Osteocyte (in vitro differentiated cells): ENCODE measurements around the gene PRXL2A. TPM values are rescaled to one million over a fixed set of nuclear protein-coding genes. Genes with fewer than 3 reads are reported as not detected.

Source experiments
- DNase-seq: peaks from one replicate; pipeline ENCODE4 v3.0.0; 2021; ENCODE audit warnings: mixed read lengths; ENCODE audit not compliant: unreplicated experiment; ENCODE audit errors: extremely low spot score
- H3K27ac Mint-ChIP-seq: one replicate; pipeline ENCODE4 v1.8.0; 2021; ENCODE audit warnings: mild to moderate bottlenecking, mixed read lengths; ENCODE audit not compliant: unreplicated experiment
- H3K27me3 Mint-ChIP-seq: one replicate; pipeline ENCODE4 v1.8.0; 2021; ENCODE audit warnings: mixed read lengths; ENCODE audit not compliant: unreplicated experiment
- H3K36me3 Mint-ChIP-seq: one replicate; pipeline ENCODE4 v1.8.0; 2021; ENCODE audit warnings: mixed read lengths; ENCODE audit not compliant: unreplicated experiment
- H3K4me1 Mint-ChIP-seq: one replicate; pipeline ENCODE4 v1.8.0; 2021; ENCODE audit warnings: mixed read lengths; ENCODE audit not compliant: unreplicated experiment
- H3K4me3 Mint-ChIP-seq: one replicate; pipeline ENCODE4 v1.8.0; 2021; ENCODE audit warnings: mild to moderate bottlenecking, moderate library complexity, mixed read lengths; ENCODE audit not compliant: unreplicated experiment
- H3K9me3 Mint-ChIP-seq: one replicate; pipeline ENCODE4 v1.8.0; 2021; ENCODE audit warnings: mixed read lengths; ENCODE audit not compliant: unreplicated experiment
- total RNA-seq: library from RNA; stranded (reverse); gene quantifications from 2 replicates; pipeline ENCODE4 v1.2.1, GENCODE V29; 2021
- TF ChIP-seq, protein P1 (sequence below): fragments of 200-600 bp; sonication (generic); IDR thresholded peaks from 2 replicates; pipeline ENCODE4 v1.5.0; 2021; ENCODE audit warnings: antibody characterized with exemption, mild to moderate bottlenecking, moderate library complexity

Gene PRXL2A
- total RNA-seq, 1 donor from 2014 or later = 56.8 TPM

DNA sequence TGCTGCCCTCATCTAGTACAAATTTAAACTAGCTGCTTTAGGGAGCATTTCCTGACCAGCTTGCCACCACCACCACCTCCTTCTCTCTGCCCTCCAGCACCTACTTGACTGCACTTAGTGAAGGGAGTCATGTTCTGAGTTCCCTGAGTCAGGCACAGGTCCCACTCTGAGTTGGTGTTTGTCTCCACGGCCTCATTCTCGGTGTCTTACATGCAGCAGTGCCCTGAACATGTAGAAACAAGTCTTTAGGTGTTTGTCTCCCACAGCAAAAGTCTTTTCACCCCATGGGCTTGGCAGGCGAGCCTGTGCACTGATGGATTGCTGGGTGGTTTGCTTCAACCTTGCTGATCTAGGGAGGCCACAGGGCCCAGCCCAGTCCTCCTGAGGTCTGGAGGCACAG lies 62.6 kb downstream of the PRXL2A start:
- TF ChIP-seq, protein P1, sequence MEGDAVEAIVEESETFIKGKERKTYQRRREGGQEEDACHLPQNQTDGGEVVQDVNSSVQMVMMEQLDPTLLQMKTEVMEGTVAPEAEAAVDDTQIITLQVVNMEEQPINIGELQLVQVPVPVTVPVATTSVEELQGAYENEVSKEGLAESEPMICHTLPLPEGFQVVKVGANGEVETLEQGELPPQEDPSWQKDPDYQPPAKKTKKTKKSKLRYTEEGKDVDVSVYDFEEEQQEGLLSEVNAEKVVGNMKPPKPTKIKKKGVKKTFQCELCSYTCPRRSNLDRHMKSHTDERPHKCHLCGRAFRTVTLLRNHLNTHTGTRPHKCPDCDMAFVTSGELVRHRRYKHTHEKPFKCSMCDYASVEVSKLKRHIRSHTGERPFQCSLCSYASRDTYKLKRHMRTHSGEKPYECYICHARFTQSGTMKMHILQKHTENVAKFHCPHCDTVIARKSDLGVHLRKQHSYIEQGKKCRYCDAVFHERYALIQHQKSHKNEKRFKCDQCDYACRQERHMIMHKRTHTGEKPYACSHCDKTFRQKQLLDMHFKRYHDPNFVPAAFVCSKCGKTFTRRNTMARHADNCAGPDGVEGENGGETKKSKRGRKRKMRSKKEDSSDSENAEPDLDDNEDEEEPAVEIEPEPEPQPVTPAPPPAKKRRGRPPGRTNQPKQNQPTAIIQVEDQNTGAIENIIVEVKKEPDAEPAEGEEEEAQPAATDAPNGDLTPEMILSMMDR = no peak
- Mint-ChIP-seq H3K4me1 (peaks cover 47% of the 10 kb centered on the region), H3K27me3 (no peaks in the 10 kb centered on the region), H3K36me3 (peaks cover 6% of the 10 kb centered on the region), H3K9me3 (no peaks in the 10 kb centered on the region), H3K27ac (no peak overlapping the region), H3K4me3 (no peak overlapping the region)
- DNase-seq = no peak

DNA sequence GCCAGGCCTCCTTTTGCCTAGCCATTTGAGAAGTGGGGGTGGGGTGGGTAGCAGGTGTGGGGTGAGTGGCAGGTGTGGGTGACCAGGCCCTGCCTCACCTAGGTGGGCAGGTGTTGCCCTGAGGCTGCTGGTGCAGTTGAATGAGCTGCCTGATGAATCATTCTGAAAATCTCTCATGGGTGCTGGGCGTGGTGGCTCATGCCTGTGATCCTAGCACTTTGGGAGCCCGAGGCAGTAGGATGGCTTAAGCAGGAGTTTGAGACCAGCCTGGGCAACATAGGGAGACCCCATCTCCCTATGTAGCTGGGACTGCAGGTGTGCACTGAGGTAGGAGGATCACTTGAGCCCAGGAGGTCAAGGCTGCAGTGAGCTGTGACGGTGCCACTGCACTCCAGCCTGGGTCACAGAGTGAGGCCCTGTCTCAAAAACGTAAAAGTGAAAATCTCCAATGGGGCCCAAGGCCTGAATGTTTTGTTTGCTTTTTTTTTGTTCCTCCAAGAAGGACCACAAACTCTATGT lies 63.4 kb downstream of the PRXL2A start:
- peaks cover 44% of the 10 kb centered on the region for H3K4me1 Mint-ChIP-seq
- no peak for DNase-seq
- no peak overlapping the region for H3K4me3 Mint-ChIP-seq
- H3K9me3 Mint-ChIP-seq = no peaks in the 10 kb centered on the region
- TF ChIP-seq, protein P1 = no peak
- H3K27me3 Mint-ChIP-seq = no peaks in the 10 kb centered on the region
- no peak overlapping the region for H3K27ac Mint-ChIP-seq
- H3K36me3 Mint-ChIP-seq = peaks cover 6% of the 10 kb centered on the region

DNA sequence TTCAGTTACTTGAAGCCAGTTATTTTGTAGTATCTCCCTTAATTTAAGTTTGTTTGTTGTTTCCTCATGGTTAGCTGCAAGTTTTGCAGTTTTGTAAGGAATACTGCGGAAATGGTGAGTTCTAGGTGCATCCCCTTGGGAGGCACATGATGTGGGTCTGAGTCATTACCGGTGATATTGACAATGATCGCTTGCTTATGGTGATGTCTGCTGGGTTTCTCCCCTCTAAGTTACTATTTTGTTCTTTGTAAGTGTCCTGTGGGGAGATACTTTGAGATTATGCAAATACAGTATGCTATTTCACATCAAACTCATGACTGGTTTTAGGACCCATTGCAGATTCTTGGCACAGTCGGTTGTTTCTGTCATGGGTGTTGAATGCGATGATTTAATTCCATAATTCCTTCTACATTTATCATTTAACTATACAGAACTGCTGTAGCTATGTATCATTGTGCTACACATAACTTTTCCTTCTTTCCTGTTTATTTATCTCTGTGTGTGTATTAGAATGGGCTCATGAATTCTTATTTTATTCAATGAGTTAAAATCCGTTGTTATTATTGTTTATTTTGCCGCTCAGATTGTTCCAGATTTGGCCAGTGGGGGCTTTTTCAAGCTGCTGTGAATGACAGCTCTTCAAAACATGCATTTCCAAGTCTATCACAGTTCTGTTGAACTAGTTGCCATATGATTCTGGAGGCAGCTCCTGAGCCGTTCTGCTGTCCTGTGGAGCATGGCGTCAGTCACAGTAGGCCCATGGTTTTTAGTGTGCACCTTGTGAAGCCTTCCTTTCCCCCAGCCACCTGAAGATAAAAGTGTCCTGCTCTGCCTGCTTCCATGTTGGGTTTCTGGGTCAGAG lies 64.1 kb downstream of the PRXL2A start:
- Mint-ChIP-seq H3K36me3 (peaks cover 10% of the 10 kb centered on the region), H3K4me3 (no peak overlapping the region), H3K4me1 (peaks cover 45% of the 10 kb centered on the region), H3K27ac (peak overlapping the region; percentile 20), H3K27me3 (no peaks in the 10 kb centered on the region), H3K9me3 (no peaks in the 10 kb centered on the region)
- TF ChIP-seq, protein P1 = no peak
- DNase-seq = no peak

DNA sequence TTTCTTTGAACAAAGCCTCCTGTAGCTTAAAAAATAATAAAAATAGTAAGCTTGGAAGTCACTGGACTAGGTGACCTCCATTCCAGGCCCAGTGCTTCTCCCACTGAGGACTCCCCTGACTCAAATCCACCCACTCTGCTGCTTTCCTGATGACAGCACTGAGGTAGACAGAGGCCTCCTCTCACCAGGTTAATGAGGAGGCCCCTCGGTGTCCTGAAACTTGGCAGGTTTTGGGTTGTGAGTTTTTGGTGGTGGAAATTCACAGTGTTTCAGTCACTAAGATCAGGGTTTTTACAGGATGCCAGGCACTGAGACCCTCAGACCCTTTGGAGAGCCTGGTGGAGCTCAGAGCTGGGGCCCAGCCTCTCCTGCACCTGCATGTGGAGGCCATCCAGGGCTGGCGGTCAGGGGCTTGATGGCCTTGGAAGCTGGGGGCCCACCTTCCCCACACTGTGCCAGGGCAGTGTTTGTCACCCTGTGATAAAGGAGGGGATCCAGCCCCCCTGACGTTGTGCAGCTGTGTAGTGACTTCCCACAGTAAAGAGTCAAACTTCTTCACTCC lies 64.8 kb downstream of the PRXL2A start:
- H3K9me3 Mint-ChIP-seq = peaks cover 7% of the 10 kb centered on the region
- no peak overlapping the region for H3K4me3 Mint-ChIP-seq
- peak overlapping the region; percentile 20 for H3K27ac Mint-ChIP-seq
- no peak for DNase-seq
- H3K4me1 Mint-ChIP-seq = peaks cover 39% of the 10 kb centered on the region
- no peaks in the 10 kb centered on the region for H3K27me3 Mint-ChIP-seq
- peaks cover 15% of the 10 kb centered on the region for H3K36me3 Mint-ChIP-seq
- TF ChIP-seq, protein P1 = no peak
